Sigmoid colon (tissue), 4 donors: ENCODE data around the gene OGFOD1.

Experiments used
- CTCF ChIP-seq, 4 experiments: fragments of 450-650 bp in 3 of 4; fragments of 200-600 bp in 1 of 4; IDR thresholded peaks; one replicate each; pipeline ENCODE4 v1.5.1; 2016 to 2019; ENCODE audit warnings: antibody characterized with exemption in 4 of 4, mild to moderate bottlenecking in 3 of 4, moderate library complexity in 2 of 4
- EP300 ChIP-seq, 4 donors: sonication (generic); formaldehyde crosslinking; IDR thresholded peaks; one replicate each; pipeline ENCODE4 v1.6.1; 2017; ENCODE audit warnings: antibody characterized with exemption in 4 of 4
- POLR2A ChIP-seq, 2 donors: fragments of 450-650 bp; IDR thresholded peaks; one replicate each; pipeline ENCODE4 v1.6.1; 2016; ENCODE audit warnings: antibody characterized with exemption in 2 of 2, mild to moderate bottlenecking in 2 of 2, moderate library complexity in 2 of 2
- POLR2AphosphoS5 ChIP-seq, 4 donors: sonication (generic); formaldehyde crosslinking; IDR thresholded peaks; one replicate each; pipeline ENCODE4 v1.6.1; 2017; ENCODE audit warnings: antibody characterized with exemption in 4 of 4

DNA sequence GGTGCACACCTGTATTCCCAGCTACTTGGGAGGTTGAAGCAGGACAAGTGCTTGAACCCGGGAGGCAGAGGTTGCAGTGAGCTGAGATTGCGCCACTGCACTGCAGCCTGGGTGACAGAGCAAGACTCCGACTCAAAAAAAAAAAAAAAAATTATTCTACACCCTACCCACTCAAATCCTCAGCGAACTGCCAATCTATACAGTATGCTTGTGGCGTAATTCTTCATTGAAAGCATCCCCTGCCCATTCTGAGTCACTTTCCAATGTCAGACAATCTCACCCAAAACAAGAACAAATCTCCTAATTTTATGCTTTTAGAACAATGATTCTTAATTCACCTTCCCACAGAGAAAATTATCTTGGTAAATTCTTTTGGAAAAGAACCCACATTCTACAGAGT lies 38.0 kb upstream of the OGFOD1 start:
- TF ChIP-seq CTCF (IDR thresholded peaks at IDR 0.05) (no peak), POLR2AphosphoS5 (IDR thresholded peaks at IDR 0.05) (no peak), POLR2A (IDR thresholded peaks at IDR 0.05) (no peak), EP300 (IDR thresholded peaks at IDR 0.05) (no peak)
